Stomach (tissue), 9 donors: Measurements from ENCODE around the gene SARDH. TPM values are rescaled to one million over a fixed set of nuclear protein-coding genes. Genes with fewer than 3 reads are reported as not detected.

ENCODE experiments used
- DNase-seq, 2 donors: peaks; one replicate each; pipeline versions ENCODE4 v3.0.0 to v3.0.0-alpha.2; 2013 to 2019
- H3K27ac ChIP-seq, 5 donors: fragments of 200-600 bp in 4 of 5; sonication (generic) in 4 of 5; one replicate each; pipeline ENCODE4 v1.5.1; 2013 to 2019; ENCODE audit warnings: mild to moderate bottlenecking in 1 of 5, moderate library complexity in 1 of 5
- H3K27me3 ChIP-seq, 3 donors: fragments of 200-600 bp; sonication (generic); one replicate each; pipeline ENCODE4 v1.5.1; 2017 to 2019; ENCODE audit warnings: mixed run types in 1 of 3
- H3K36me3 ChIP-seq, 4 donors: fragments of 200-600 bp; sonication (generic); 1 replicate in 3 of 4; 2 replicates in 1 of 4; pipeline ENCODE4 v1.5.1; 2016 to 2019
- H3K4me1 ChIP-seq, 4 donors: fragments of 200-600 bp; sonication (generic); one replicate each; pipeline ENCODE4 v1.5.1; 2016 to 2019
- H3K4me3 ChIP-seq, 4 donors: fragments of 200-600 bp; sonication (generic) in 3 of 4; one replicate each; pipeline ENCODE4 v1.5.1; 2016 to 2019; ENCODE audit warnings: mild to moderate bottlenecking in 1 of 4
- H3K9me3 ChIP-seq, 4 donors: fragments of 200-600 bp; sonication (generic); one replicate each; pipeline ENCODE4 v1.5.1; 2016 to 2019
- EP300 ChIP-seq: sonication (generic); formaldehyde crosslinking; IDR thresholded peaks from one replicate; pipeline ENCODE4 v1.6.1; 2017; ENCODE audit warnings: antibody characterized with exemption
- POLR2A ChIP-seq, 4 donors: fragments of 450-650 bp; IDR thresholded peaks; one replicate each; pipeline ENCODE4 v1.6.1; 2016; ENCODE audit warnings: antibody characterized with exemption in 4 of 4, control low read depth in 2 of 4, mild to moderate bottlenecking in 1 of 4, moderate library complexity in 1 of 4
- POLR2AphosphoS5 ChIP-seq, 3 donors: sonication (generic); formaldehyde crosslinking; IDR thresholded peaks; one replicate each; pipeline ENCODE4 v1.6.1; 2016; ENCODE audit warnings: antibody characterized with exemption in 3 of 3
- WGBS, 5 donors: extraction: QIAGEN DNeasy Blood & Tissue Kit in 3 of 5; methylation state at CpG; one replicate each; pipeline versions ENCODE4 v1.1.5 to v1.1.7; 2013 to 2018; 5-methylcytosine and 5-hydroxymethylcytosine counted together
- intact Hi-C: fragments of 100-400 bp; cut with DNase I; formaldehyde crosslinking; loops from one replicate; pipeline ENCODE4 v1.15.1; 2023; ENCODE audit warnings: low total_unique reads
- polyA plus RNA-seq, 3 donors: library from polyadenylated mRNA; stranded (reverse); fragments of 200-250 nt; gene quantifications; one replicate each; pipeline ENCODE4 v1.2.3, GENCODE V29; 2013
- total RNA-seq, 5 donors: library from RNA; depleted of rRNA; stranded (reverse); fragments of >200 nt; gene quantifications; one replicate each; pipeline versions ENCODE4 v1.1.0 to v1.2.3, GENCODE V29; 2014 to 2016
- TF ChIP-seq, protein P1 (sequence below), 7 experiments: fragments of 450-650 bp in 4 of 7; fragments of 200-600 bp in 3 of 7; sonication (generic) in 3 of 7; IDR thresholded peaks; one replicate each; pipeline ENCODE4 v1.5.1; 2016 to 2019; ENCODE audit warnings: antibody characterized with exemption in 7 of 7, control low read depth in 2 of 7, mild to moderate bottlenecking in 1 of 7
- donor health status: healthy with polysubstance abuse.
- donor health status: Bipolar disorder and iron deficiency.
- donor health status: healthy.

Gene SARDH
- total and polyA plus RNA-seq, 8 donors: 0.76 to 15.2 (median 2.6) TPM; not detected in 1

DNA sequence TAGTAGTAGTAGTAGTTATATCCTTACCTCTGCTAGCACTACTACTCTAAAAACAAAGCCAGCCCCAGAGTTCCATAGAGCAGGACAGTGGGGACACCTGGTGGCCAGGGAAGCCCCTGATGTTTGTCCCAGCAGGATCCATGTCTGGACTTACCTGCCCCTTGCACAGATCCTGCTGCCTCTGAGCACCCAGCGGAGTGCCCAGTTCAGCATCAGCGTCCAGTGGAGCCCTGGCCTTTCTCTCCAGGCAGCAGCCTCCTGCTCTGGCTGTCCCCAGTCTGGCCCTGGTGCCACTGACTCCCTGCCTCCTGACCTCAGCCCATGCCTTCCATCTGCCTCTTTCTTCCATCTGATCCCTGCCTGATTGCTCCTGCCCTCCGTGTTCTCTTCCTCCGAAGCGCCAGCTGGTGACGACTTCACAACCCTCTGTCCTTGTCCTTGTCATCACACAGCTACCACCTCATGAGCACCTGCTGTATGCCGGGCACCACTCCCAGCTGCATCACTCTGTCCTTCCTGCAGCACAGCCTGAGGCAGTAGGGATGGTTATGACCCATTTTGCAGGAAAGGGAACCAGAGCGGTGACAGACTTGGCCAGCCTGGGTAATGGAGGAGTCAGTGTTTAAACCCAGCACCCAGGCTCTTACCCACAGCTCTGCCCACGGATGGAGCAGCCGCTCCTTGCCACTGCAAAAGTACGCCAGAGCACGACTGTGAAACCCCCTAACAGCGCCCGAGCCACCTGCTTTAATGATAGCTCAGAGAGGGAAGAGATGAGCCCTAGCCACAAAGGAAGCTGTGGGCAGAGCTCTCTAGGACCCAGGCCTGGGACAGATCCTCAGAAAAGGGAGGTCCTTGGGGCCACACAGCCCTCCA, 11.5 kb downstream of the SARDH start:
- no peak overlapping the region for H3K27ac ChIP-seq
- no peaks in the 10 kb centered on the region for H3K4me1 ChIP-seq
- H3K36me3 ChIP-seq: no peaks in the 10 kb centered on the region
- TF ChIP-seq EP300 (no peak), POLR2AphosphoS5 (IDR thresholded peaks at IDR 0.05) (no peak), POLR2A (IDR thresholded peaks at IDR 0.05) (no peak)
- TF ChIP-seq, protein P1, sequence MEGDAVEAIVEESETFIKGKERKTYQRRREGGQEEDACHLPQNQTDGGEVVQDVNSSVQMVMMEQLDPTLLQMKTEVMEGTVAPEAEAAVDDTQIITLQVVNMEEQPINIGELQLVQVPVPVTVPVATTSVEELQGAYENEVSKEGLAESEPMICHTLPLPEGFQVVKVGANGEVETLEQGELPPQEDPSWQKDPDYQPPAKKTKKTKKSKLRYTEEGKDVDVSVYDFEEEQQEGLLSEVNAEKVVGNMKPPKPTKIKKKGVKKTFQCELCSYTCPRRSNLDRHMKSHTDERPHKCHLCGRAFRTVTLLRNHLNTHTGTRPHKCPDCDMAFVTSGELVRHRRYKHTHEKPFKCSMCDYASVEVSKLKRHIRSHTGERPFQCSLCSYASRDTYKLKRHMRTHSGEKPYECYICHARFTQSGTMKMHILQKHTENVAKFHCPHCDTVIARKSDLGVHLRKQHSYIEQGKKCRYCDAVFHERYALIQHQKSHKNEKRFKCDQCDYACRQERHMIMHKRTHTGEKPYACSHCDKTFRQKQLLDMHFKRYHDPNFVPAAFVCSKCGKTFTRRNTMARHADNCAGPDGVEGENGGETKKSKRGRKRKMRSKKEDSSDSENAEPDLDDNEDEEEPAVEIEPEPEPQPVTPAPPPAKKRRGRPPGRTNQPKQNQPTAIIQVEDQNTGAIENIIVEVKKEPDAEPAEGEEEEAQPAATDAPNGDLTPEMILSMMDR (IDR thresholded peaks at IDR 0.05): peak in 4 of 7 experiments; percentile 16 to 52 (median 28)
- intact Hi-C loops: loop anchor here (10.0 kb wide), 1 partner anchor 192 kb away; the partner anchor contains the start of gene ADAMTSL2
- 62 to 83% (median 70%) methylated on average over 14 of the region's 14 CpGs for WGBS, 5 donors
- no peak overlapping the region for H3K4me3 ChIP-seq
- H3K9me3 ChIP-seq: no peaks in the 10 kb centered on the region
- peak; percentile 52 to 81 for DNase-seq
- peaks cover 0 to 6% (median 0%) of the 10 kb centered on the region in 3 donors for H3K27me3 ChIP-seq

DNA sequence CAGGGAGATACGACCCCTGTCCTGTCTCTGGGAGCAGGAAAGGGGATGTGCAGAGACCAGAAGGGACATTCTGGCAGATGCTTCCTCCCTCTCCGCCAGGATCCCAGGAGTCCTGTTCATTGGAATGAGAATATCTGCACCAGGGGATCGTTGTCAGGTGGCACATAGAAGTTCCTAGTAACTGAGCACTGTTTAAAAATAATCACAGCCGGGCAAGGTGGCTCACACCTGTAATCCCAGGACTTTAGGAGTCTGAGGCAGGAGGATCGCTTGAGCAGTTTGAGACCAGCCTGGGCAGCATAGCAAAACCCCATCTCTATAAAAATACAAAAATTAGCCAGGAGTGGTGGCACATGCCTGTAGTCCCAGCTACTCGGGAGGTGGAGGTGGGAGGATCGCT, 12.3 kb downstream of the SARDH start:
- H3K36me3 ChIP-seq: no peaks in the 10 kb centered on the region
- H3K27me3 ChIP-seq: peaks cover 0 to 6% (median 0%) of the 10 kb centered on the region in 3 donors
- intact Hi-C loops: loop anchor here (10.0 kb wide), 1 partner anchor 191 kb away; the partner anchor contains the start of gene ADAMTSL2
- H3K27ac ChIP-seq: no peak overlapping the region
- no peaks in the 10 kb centered on the region for H3K9me3 ChIP-seq
- 77 to 96% (median 81%) methylated on average over 6 to 7 of the region's 7 CpGs for WGBS, 5 donors
- no peak overlapping the region for H3K4me3 ChIP-seq
- peak in 1 of 2 donors; percentile 15 for DNase-seq
- no peaks in the 10 kb centered on the region for H3K4me1 ChIP-seq
- TF ChIP-seq, protein P1 (IDR thresholded peaks at IDR 0.05): no peak

GRCh38 chr9:133718563-133719315, 19.4 kb downstream of the SARDH start:
- Histone ChIP-seq H3K36me3 (no peaks in the 10 kb centered on the region), H3K4me3 (no peak overlapping the region), H3K4me1 (peaks cover 0 to 7% (median 2%) of the 10 kb centered on the region in 4 donors), H3K9me3 (no peaks in the 10 kb centered on the region), H3K27ac (no peak overlapping the region), H3K27me3 (peaks cover 0 to 6% (median 0%) of the 10 kb centered on the region in 3 donors)
- intact Hi-C loops: no loop called here
- TF ChIP-seq POLR2A (IDR thresholded peaks at IDR 0.05) (no peak), POLR2AphosphoS5 (IDR thresholded peaks at IDR 0.05) (no peak), EP300 (no peak)
- TF ChIP-seq, protein P1 (IDR thresholded peaks at IDR 0.05): no peak
- 87 to 93% (median 88%) methylated on average over 14 to 15 of the region's 15 CpGs for WGBS, 5 donors
- no peak for DNase-seq
